Peyer's patch (tissue), 4 donors: ENCODE data around the gene RAET1E.

Source experiments
- CTCF ChIP-seq, 6 experiments: fragments of 450-650 bp in 4 of 6; fragments of 200-600 bp in 2 of 6; sonication (generic) in 1 of 6; IDR thresholded peaks; one replicate each; pipeline ENCODE4 v1.5.1; 2017 to 2019; ENCODE audit warnings: antibody characterized with exemption in 6 of 6, mild to moderate bottlenecking in 3 of 6, moderate library complexity in 1 of 6
- POLR2A ChIP-seq, 2 donors: fragments of 450-650 bp; IDR thresholded peaks; one replicate each; pipeline ENCODE4 v1.5.1; 2017; ENCODE audit warnings: antibody characterized with exemption in 2 of 2, mild to moderate bottlenecking in 2 of 2, moderate library complexity in 2 of 2

GRCh38 chr6:149871182-149871581, 26.7 kb downstream of the RAET1E start:
- TF ChIP-seq CTCF (IDR thresholded peaks at IDR 0.05) (no peak), POLR2A (IDR thresholded peaks at IDR 0.05) (no peak)
